NT2/D1 (cell line): ENCODE results near the gene PPIP5K1.

Source experiments
- SUZ12 ChIP-seq: IDR thresholded peaks from 2 replicates; pipeline ENCODE4 v1.6.1; 2011; ENCODE audit not compliant: insufficient read length, insufficient read depth; ENCODE audit errors: extremely low read depth
- YY1 ChIP-seq: IDR thresholded peaks from 2 replicates; pipeline ENCODE4 v1.6.1; 2011; ENCODE audit not compliant: insufficient read length, insufficient read depth
- ZNF274 ChIP-seq: IDR thresholded peaks from 2 replicates; pipeline ENCODE4 v1.6.1; 2011; ENCODE audit warnings: mild to moderate bottlenecking, low read depth, low read length

GRCh38 chr15:43518197-43518761 is 71.7 kb downstream of the PPIP5K1 start:
- no peak for TF ChIP-seq ZNF274
- no peak for TF ChIP-seq SUZ12
- no peak for TF ChIP-seq YY1
